RPMI8226 (cell line): ENCODE data around the gene POLR1H.

Experiments
- DNase-seq: peaks from one replicate; pipeline ENCODE4 v3.0.0-alpha.2; 2015

POLR1H gene

GRCh38 chr6:30062471-30063178 is 1.6 kb downstream of the POLR1H start:
- no peak for DNase-seq

- no peak for DNase-seq
These were observed 2.2 kb downstream of the POLR1H start for GRCh38 chr6:30063315-30063714.

DNA sequence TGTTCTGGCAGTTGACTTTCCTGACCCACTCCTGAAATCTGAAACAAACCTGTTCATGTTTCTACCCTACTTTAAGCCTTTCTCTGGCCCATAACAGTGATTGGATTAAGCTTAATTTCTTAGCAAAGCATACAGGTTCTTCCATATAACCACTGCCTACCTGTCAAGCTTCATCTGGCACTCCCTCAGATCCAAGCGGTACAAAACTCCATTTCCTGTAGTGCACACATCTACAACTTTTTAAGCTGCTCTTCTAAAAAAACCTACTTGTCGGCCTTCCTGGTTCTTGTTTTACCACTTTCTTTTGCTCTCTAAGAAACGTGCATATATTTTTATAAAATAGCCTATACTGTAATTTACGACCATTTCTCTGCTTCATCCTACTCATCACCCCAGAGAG is 5.0 kb downstream of the POLR1H start:
- no peak for DNase-seq

DNA sequence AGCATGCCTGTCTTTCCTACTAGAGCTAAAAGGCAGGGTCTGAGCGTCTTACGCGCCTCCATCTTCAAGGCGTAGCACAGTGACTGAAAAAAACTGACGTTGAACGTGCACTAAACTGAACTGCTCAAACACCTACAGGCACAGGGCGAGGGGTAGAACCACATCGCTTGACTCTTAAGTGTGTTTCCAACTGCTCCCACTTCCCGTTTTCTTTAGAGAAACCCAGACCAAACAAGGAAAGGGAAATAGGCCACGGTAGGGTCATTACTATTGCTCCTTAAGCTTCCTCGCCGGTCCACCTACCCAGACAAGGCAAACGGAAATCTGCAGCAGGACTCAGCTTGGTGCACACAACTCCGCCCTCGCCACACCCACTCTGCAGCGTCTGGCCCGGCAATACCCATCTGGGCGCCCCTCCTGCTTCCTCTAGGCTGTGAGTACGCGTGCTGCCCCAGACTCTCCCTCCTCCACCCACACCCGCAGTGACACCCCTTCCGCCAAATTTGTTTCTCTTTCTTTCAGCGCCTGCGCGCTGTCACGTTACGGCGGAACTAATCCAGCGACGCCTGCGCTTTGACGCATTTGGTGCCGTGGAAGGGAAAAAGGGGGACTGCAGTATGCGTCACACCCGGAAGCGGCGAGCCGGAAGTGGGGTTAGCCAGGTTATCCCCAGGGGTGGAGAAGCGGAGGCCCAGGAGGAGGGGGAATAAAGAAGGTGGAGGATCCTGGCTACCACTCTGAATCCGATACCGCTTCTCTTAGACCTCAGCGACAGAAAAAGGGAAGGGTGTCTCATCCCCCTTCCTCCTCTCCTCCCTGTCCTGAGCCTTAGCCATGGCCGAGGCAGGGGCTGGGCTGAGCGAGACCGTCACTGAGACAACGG is 5.8 kb downstream of the POLR1H start, which contains the start of gene PPP1R11:
PPP1R11 (plus strand) TSS at position 622 of the 883 bp plus-strand sequence; CDS start at position 835, 213 bp downstream.
- peak; percentile 100 for DNase-seq

- DNase-seq = no peak
These were observed 6.5 kb downstream of the POLR1H start for GRCh38 chr6:30067460-30068139.

DNA sequence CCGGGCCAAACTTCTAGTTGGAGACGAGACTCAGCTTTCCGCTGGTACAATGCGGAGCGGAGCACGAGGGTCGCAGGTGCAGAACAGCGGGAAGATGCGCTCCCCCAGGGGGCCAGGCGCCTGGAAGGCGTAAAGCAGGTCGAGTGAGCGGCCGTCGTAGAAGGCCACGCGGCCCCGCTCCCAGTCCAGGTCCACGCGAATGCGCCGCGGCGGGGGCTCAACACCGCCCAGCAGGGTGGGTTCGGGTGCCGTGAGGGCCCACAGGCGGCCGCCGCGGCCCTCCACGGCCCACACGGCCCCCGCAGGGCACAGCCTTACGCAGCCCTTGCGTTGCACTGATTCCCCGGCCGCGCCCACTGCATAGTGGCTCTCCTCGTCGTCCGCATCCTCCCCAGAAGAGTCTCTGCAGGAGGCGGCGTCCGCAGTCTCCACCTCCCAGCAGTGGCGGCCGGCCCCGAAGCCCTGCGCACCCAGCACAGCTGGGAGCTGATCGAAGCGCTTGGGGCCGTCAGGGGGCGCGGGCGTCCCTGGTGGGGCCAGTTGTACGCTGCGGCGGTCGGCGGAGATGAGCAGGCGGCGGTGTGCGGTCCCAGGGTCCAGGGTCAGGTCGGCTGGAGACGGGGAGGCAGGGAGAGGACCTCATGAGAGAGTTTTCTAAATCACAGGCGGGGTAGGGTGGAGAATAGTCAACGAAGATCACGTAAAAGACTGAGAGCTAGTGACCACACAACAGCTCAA is 10.2 kb downstream of the POLR1H start:
- DNase-seq = no peak

DNA sequence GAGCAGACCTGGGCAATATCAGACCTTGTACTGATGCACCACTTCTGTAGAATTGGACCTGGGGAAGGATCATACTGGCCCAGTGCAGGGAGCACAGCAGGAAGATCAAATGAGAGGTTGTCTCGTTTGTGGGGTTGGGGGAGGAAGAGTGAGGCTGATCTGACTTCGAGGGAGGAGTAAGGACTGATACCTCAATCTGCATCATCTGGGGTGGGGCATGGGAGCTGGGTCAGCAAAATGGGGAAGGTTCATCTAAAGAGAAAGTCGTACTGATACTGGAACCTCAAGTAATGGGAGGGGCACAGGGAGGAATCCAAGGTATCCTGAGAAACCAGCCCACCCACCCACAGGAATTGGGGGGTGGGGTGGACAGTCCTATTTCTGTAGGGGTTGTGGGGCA is 10.8 kb downstream of the POLR1H start:
- no peak for DNase-seq

DNA sequence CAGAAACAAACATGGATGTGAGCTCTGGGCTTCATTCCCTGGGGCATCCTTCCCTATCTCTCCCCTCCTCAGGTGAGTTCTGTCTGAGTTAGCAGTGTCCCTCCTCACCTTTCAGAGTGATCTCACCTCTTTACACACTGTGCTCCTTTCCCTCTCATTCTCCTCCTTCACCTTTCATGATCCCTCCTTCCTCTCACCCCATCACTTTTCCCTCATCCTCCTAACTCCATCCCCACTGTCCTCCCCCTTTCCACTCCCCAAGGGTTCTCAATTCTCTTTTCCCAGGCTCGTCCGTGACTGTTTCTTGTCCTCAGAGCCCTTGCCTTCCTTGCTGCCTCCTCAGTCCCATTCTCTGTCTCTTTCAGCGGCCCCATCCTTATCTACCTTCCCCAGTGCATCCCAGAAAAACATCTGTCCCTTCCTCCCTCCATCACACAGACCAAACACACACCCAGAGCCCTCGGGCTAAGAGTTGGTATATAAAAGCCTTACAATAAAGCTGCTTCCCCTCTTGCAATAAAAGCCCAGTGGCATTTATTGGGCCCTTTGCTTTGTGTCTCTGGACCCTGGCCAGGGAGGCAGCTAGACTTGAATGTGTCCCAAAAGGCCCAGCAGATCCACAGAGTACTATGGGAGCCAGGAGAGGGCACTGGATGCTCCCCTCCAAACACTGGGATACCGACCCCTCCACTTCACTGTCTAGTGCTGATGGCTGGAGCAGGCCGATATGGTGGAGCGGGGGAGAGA is 12.6 kb downstream of the POLR1H start:
- DNase-seq = no peak

GRCh38 chr6:30074331-30075093 is 13.4 kb downstream of the POLR1H start:
- no peak for DNase-seq

GRCh38 chr6:30075094-30075789 is 14.2 kb downstream of the POLR1H start, which contains the start of gene RNF39:
Gene RNF39 (minus strand): TSS chr6:30075769. CDS start chr6:30075585, 184 bp downstream.
- DNase-seq = no peak

GRCh38 chr6:30075790-30076732 is 15.0 kb downstream of the POLR1H start:
- DNase-seq = peak; percentile 35

DNA sequence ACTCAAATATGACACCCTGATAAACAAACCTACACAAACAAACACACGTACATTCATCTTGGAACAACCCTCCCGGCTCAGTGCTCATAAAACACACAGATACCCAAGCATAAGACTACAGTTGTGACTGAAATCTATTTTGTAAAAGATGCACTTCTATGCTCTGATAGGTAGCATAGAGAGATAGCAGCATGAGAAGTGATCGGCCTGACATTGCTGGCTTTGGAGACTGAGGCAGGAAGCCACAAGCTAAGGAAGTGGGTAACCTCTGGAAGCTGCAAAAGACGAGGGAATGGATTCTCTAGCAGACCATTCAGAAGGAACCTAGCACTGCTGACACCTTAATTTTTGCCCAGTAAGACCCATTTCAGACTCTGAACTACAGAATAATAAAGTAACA is 16.2 kb downstream of the POLR1H start:
- no peak for DNase-seq

- no peak for DNase-seq
These were observed 26.8 kb downstream of the POLR1H start for GRCh38 chr6:30087876-30088275.

DNA sequence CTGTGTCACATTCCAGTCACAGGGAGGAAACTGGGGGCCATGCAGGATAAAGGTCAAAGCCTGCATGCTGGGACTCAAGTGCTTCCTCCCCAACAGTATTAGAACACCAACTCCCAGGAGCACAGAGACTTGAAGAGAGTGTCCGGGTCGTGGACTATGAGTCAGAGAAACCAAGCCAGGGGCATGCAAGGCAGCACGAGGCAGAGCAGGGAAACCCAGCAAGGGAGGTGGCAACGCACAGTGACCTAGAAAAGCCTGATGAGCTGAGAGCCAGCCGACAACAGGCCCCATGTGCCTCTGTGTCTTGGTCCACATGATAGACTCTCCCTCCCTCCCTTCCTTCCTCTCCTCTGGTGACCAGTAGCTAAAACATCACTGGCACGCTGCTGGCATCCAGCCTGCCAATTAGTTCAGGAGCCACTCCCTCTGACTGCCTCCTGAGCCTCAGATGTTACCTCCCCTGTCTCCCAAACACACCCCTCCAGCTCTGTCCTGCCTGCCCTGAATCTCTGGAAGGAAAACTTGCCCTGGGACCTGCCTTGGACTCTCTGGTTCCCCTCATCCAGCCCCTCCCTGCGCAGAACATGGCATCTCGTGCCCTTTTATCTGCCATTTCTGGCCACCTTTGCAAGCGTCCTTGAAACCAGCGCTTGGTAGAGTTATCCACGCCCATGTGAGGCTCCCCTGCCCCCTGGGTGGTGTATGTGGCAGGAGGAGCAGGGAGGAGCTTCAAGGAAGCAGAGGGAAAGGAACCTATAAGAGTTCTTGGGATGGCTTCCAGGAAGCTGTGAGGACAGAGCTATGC is 30.7 kb downstream of the POLR1H start:
- no peak for DNase-seq

DNA sequence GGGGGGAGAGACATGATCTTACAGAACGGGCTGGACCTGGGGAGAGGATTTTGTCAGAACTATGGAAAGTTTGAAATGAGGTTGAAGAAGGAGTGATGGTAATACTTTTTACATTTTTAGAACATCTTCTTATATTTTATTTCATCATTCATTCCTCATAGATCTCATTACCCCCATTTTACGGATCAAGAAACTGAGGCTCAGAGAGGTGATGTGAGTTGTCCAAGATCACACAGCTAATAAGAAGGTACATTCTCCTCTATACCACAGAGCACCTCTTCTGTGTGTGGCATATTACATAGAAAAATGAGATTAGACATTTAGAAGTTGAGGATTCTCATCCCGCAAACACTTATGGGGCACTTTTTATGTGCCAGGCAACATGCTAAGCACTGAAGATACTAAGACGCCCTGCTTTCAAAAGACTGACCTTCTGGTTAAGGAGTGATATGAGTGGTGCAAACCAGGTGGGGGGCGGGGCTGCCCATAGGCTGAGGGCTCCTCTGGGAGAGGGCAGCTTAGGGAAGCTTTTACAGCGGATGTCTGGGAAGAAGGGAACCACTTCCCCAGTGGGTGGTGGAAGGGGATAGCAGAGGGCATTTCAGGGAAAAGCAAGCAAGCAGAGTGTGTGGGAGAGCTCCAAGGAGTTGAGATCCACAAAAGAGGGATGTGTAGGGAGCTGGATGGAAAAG is 31.9 kb downstream of the POLR1H start:
- DNase-seq = no peak

GRCh38 chr6:30093951-30094661 is 33.0 kb downstream of the POLR1H start:
- no peak for DNase-seq

DNA sequence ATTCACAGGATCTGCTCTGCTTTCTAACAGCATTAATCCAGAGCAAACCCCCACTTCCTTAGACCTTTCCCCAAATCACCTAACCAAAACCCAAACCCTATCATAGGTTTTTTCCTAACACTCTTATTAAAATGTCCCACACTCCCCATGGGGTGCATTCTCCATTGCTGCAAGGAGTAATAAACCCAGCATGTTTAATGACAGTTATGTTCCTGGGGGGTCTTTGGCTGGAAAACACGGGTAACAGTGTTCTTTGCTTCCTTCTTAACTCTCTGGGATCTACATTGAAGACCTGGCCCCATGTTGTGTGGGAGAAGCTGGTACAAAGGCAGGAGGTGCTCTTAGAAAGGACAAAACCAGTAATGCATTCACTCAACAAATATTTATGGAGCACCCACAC is 35.8 kb downstream of the POLR1H start:
- no peak for DNase-seq
